Measurements from ENCODE around the gene FAM83C. TPM values are rescaled to one million over a fixed set of nuclear protein-coding genes. Genes with fewer than 3 reads are reported as not detected.

The FAM83C gene
- total and polyA plus RNA-seq, 9 of the 15 experiments (the other 6 are each of a cell fraction or from before 2014, with no cell fraction given): not detected

DNA sequence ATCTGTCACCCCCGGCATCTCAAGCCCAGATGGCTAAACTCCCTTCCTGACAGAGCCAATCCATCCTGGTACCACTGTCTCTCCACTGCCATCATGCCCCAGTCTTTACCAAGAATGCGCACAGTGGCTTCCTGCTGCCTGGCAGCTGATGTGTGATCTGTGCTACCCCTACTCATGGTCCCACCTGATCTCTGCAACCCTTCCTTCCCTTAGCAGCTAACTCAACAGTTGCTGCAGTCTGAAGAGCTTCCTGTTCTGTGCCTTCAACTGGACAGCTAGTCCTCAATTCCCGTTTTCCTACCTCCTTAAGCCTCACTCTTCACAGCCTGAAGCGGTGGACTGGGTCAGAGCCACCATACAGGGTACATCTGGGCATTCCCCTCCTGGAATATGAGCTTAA lies 7.6 kb upstream of the FAM83C start (continued):
- TF ChIP-seq, protein P1, sequence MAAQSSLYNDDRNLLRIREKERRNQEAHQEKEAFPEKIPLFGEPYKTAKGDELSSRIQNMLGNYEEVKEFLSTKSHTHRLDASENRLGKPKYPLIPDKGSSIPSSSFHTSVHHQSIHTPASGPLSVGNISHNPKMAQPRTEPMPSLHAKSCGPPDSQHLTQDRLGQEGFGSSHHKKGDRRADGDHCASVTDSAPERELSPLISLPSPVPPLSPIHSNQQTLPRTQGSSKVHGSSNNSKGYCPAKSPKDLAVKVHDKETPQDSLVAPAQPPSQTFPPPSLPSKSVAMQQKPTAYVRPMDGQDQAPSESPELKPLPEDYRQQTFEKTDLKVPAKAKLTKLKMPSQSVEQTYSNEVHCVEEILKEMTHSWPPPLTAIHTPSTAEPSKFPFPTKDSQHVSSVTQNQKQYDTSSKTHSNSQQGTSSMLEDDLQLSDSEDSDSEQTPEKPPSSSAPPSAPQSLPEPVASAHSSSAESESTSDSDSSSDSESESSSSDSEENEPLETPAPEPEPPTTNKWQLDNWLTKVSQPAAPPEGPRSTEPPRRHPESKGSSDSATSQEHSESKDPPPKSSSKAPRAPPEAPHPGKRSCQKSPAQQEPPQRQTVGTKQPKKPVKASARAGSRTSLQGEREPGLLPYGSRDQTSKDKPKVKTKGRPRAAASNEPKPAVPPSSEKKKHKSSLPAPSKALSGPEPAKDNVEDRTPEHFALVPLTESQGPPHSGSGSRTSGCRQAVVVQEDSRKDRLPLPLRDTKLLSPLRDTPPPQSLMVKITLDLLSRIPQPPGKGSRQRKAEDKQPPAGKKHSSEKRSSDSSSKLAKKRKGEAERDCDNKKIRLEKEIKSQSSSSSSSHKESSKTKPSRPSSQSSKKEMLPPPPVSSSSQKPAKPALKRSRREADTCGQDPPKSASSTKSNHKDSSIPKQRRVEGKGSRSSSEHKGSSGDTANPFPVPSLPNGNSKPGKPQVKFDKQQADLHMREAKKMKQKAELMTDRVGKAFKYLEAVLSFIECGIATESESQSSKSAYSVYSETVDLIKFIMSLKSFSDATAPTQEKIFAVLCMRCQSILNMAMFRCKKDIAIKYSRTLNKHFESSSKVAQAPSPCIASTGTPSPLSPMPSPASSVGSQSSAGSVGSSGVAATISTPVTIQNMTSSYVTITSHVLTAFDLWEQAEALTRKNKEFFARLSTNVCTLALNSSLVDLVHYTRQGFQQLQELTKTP (IDR thresholded peaks at IDR 0.05; ENCODE audit: low read depth in 1 of 2, partially characterized antibody in 2 of 2): no peak
- no peak for TF ChIP-seq SMARCA5 (IDR thresholded peaks at IDR 0.05)
- no peak for TF ChIP-seq PTBP1 (IDR thresholded peaks at IDR 0.05; ENCODE audit: low read depth, low read length)
- TF ChIP-seq FOXP1 (CRISPR knock-in tag; IDR thresholded peaks at IDR 0.05): no peak
- TF ChIP-seq RBM39 (optimal IDR thresholded peaks at IDR 0.05; ENCODE audit: low read depth, low read length): no peak
- no peak for TF ChIP-seq XRCC4 (IDR thresholded peaks at IDR 0.05; ENCODE audit: extremely low read depth, insufficient read depth, insufficient read length)
- TF ChIP-seq MTF1 (CRISPR knock-in tag; IDR thresholded peaks at IDR 0.05; ENCODE audit: borderline replicate concordance): no peak
- TF ChIP-seq XRCC3 (IDR thresholded peaks at IDR 0.05): no peak
- TF ChIP-seq FOXA1 (IDR thresholded peaks at IDR 0.05; ENCODE audit: borderline replicate concordance): no peak
- TF ChIP-seq KDM5B (IDR thresholded peaks at IDR 0.05; ENCODE audit: insufficient replicate concordance, low read depth, low read length): no peak
